Measurements from ENCODE around the gene NYAP1. TPM values are rescaled to one million over a fixed set of nuclear protein-coding genes. Genes with fewer than 3 reads are reported as not detected.
"Not testable (repeated sequence)": the region's sequence is repeated elsewhere in the genome, so short reads cannot be mapped to it uniquely, and the experiment has no call there.

NYAP1 gene
- total RNA-seq, 1 experiment from 2014 or later: 1.3 TPM

- peak within 1 kb of the TSS; percentile 84 for H3K27ac ChIP-seq (ENCODE audit: low read depth, low read length, poor library complexity, severe bottlenecking)
Observed at GRCh38 chr7:100538654-100539435, 55.1 kb downstream of the NYAP1 start, which contains the start of gene AGFG2. AGFG2 (plus strand) TSS chr7:100539203; CDS start chr7:100539347, 144 bp downstream.

GRCh38 chr7:100539436-100540006 lies 55.8 kb downstream of the NYAP1 start:
- TF ChIP-seq CTCF (conservative IDR thresholded peaks at IDR 0.05; ENCODE audit: low read depth, low read length): no peak
- no peak for TF ChIP-seq EZH2 (IDR thresholded peaks at IDR 0.05; ENCODE audit: borderline replicate concordance, low read depth, low read length, poor library complexity, severe bottlenecking)
- Histone ChIP-seq H3K4me1 (ENCODE audit: insufficient read depth, low read length, poor library complexity, severe bottlenecking) (peaks cover 3% of the 10 kb centered on the region), H3K9me3 (ENCODE audit: low read depth, low read length, poor library complexity, severe bottlenecking) (no peaks in the 10 kb centered on the region), H3K27me3 (replicated peaks; ENCODE audit: insufficient read depth, low read depth, low read length, poor library complexity) (no peaks in the 10 kb centered on the region), H3K27ac (ENCODE audit: low read depth, low read length, poor library complexity, severe bottlenecking) (peak overlapping the region; percentile 43), H3K36me3 (ENCODE audit: insufficient read depth, low read length, poor library complexity, severe bottlenecking) (no peaks in the 10 kb centered on the region), H3K4me3 (ENCODE audit: low read depth, low read length, poor library complexity, severe bottlenecking) (peak overlapping the region; percentile 59)
- POLR2A ChIA-PET (ENCODE audit: low non-redundant PET): no interaction called here
- DNase-seq (ENCODE audit: low spot score): no peak
- intact Hi-C loops (cut with micrococcal nuclease; ENCODE audit: unreplicated experiment): loop anchor here (2.0 kb wide), 1 partner anchor 61 kb away; the partner anchor contains the start of gene TSC22D4
- no TSS peak for BruUV-seq (replicated peaks)
- CTCF ChIA-PET: no interaction called here

More at GRCh38 chr7:100538654-100539435, 55.1 kb downstream of the NYAP1 start, which contains the start of gene AGFG2:
- intact Hi-C loops (cut with micrococcal nuclease; ENCODE audit: unreplicated experiment): loop anchor here (2.0 kb wide), 1 partner anchor 60 kb away; the partner anchor contains the start of gene TSC22D4
- H3K36me3 ChIP-seq (ENCODE audit: insufficient read depth, low read length, poor library complexity, severe bottlenecking): no peaks in the 10 kb centered on the region
- no peaks in the 10 kb centered on the region for H3K27me3 ChIP-seq (replicated peaks; ENCODE audit: insufficient read depth, low read depth, low read length, poor library complexity)
- H3K4me3 ChIP-seq (ENCODE audit: low read depth, low read length, poor library complexity, severe bottlenecking): peak within 1 kb of the TSS; percentile 59
- H3K4me1 ChIP-seq (ENCODE audit: insufficient read depth, low read length, poor library complexity, severe bottlenecking): peaks cover 3% of the 10 kb centered on the region
- DNase-seq (ENCODE audit: low spot score): peak; percentile 100
- H3K9me3 ChIP-seq (ENCODE audit: low read depth, low read length, poor library complexity, severe bottlenecking): no peaks in the 10 kb centered on the region
- ChIA-PET POLR2A (ENCODE audit: low non-redundant PET) (interaction anchor here (0.6 to 0.7 kb wide), 2 partner anchors 58 to 110 kb away, joined by 3 to 6 read pairs; partner anchors contain the start of gene ZCWPW1), CTCF (no interaction called here)
- BruUV-seq (replicated peaks): no TSS peak
- TF ChIP-seq CTCF (conservative IDR thresholded peaks at IDR 0.05; ENCODE audit: low read depth, low read length) (no peak), EZH2 (IDR thresholded peaks at IDR 0.05; ENCODE audit: borderline replicate concordance, low read depth, low read length, poor library complexity, severe bottlenecking) (no peak)

- CTCF ChIA-PET: no interaction called here
- peak overlapping the region; percentile 59 for H3K4me3 ChIP-seq (ENCODE audit: low read depth, low read length, poor library complexity, severe bottlenecking)
- POLR2A ChIA-PET (ENCODE audit: low non-redundant PET): no interaction called here
- no peaks in the 10 kb centered on the region for H3K27me3 ChIP-seq (replicated peaks; ENCODE audit: insufficient read depth, low read depth, low read length, poor library complexity)
- H3K4me1 ChIP-seq (ENCODE audit: insufficient read depth, low read length, poor library complexity, severe bottlenecking): peaks cover 6% of the 10 kb centered on the region
- H3K9me3 ChIP-seq (ENCODE audit: low read depth, low read length, poor library complexity, severe bottlenecking): no peaks in the 10 kb centered on the region
- no peaks in the 10 kb centered on the region for H3K36me3 ChIP-seq (ENCODE audit: insufficient read depth, low read length, poor library complexity, severe bottlenecking)
- no peak overlapping the region for H3K27ac ChIP-seq (ENCODE audit: low read depth, low read length, poor library complexity, severe bottlenecking)
- intact Hi-C loops (cut with micrococcal nuclease; ENCODE audit: unreplicated experiment): no loop called here
- no peak for TF ChIP-seq EZH2 (IDR thresholded peaks at IDR 0.05; ENCODE audit: borderline replicate concordance, low read depth, low read length, poor library complexity, severe bottlenecking)
- TF ChIP-seq CTCF (conservative IDR thresholded peaks at IDR 0.05; ENCODE audit: low read depth, low read length): no peak
- no peak for DNase-seq (ENCODE audit: low spot score)
- BruUV-seq (replicated peaks): no TSS peak
Observed at GRCh38 chr7:100540073-100540723, 56.5 kb downstream of the NYAP1 start.

- H3K9me3 ChIP-seq (ENCODE audit: low read depth, low read length, poor library complexity, severe bottlenecking); DNase-seq (ENCODE audit: low spot score); H3K4me3 ChIP-seq (ENCODE audit: low read depth, low read length, poor library complexity, severe bottlenecking); intact Hi-C loops (cut with micrococcal nuclease; ENCODE audit: unreplicated experiment); POLR2A ChIA-PET (ENCODE audit: low non-redundant PET); H3K27me3 ChIP-seq (replicated peaks; ENCODE audit: insufficient read depth, low read depth, low read length, poor library complexity); CTCF ChIA-PET; BruUV-seq (replicated peaks); H3K36me3 ChIP-seq (ENCODE audit: insufficient read depth, low read length, poor library complexity, severe bottlenecking); H3K27ac ChIP-seq (ENCODE audit: low read depth, low read length, poor library complexity, severe bottlenecking): not testable (repeated sequence)
- H3K4me1 ChIP-seq (ENCODE audit: insufficient read depth, low read length, poor library complexity, severe bottlenecking): peaks cover 14% of the 10 kb centered on the region
Observed at GRCh38 chr7:100541309-100541708, 57.6 kb downstream of the NYAP1 start.

All from A673 (cell line).